IPS DF 6.9 (cell line): ENCODE measurements around the gene SIRPA.

Experiments used
- DNase-seq: peaks from one replicate; pipeline ENCODE4 v3.0.0-alpha.2; 2013; ENCODE audit warnings: low read depth, low spot score
- H3K27ac ChIP-seq: one replicate; pipeline ENCODE4 v1.5.1; 2013; ENCODE audit warnings: low read length, control low read depth
- H3K27me3 ChIP-seq: 2 replicates; pipeline ENCODE4 v1.6.1; 2013; ENCODE audit warnings: mild to moderate bottlenecking, low read length; ENCODE audit not compliant: control insufficient read depth, insufficient read depth
- H3K36me3 ChIP-seq: 2 replicates; pipeline ENCODE4 v1.6.1; 2013; ENCODE audit warnings: low read length; ENCODE audit not compliant: control insufficient read depth, insufficient read depth
- H3K4me1 ChIP-seq: 2 replicates; pipeline ENCODE4 v1.6.1; 2013; ENCODE audit warnings: low read length; ENCODE audit not compliant: control insufficient read depth, insufficient read depth
- H3K4me3 ChIP-seq: 2 replicates; pipeline ENCODE4 v1.5.1; 2013; ENCODE audit warnings: mild to moderate bottlenecking, low read length
- H3K9me3 ChIP-seq: 2 replicates; pipeline ENCODE4 v1.6.1; 2013; ENCODE audit warnings: low read length, inconsistent platforms; ENCODE audit not compliant: control insufficient read depth, insufficient read depth
- WGBS: extraction: QIAGEN DNeasy Blood & Tissue Kit; methylation state at CpG from one replicate; pipeline ENCODE4 v1.1.7; 2013; ENCODE audit warnings: mixed read lengths, missing lambda C conversion rate; ENCODE audit not compliant: insufficient read length, insufficient coverage; 5-methylcytosine and 5-hydroxymethylcytosine counted together

The SIRPA gene

GRCh38 chr20:1868856-1869255 lies 26.4 kb upstream of the SIRPA start:
- Histone ChIP-seq H3K27ac (no peak overlapping the region), H3K4me1 (no peaks in the 10 kb centered on the region), H3K36me3 (no peaks in the 10 kb centered on the region), H3K27me3 (no peaks in the 10 kb centered on the region), H3K9me3 (no peaks in the 10 kb centered on the region), H3K4me3 (no peak overlapping the region)
- no peak for DNase-seq
- no CpG with 5 or more reads among the region's 3 CpGs for WGBS

- no peak for DNase-seq
- no peaks in the 10 kb centered on the region for H3K27me3 ChIP-seq
- H3K4me1 ChIP-seq, result no peaks in the 10 kb centered on the region
- no CpG with 5 or more reads among the region's 4 CpGs for whole genome bisulfite sequencing
- H3K4me3 ChIP-seq, result no peak overlapping the region
- H3K27ac ChIP-seq, result no peak overlapping the region
- no peaks in the 10 kb centered on the region for H3K9me3 ChIP-seq
- H3K36me3 ChIP-seq, result no peaks in the 10 kb centered on the region
Observed at GRCh38 chr20:1870323-1870722, 24.9 kb upstream of the SIRPA start.

- Histone ChIP-seq H3K4me1 (no peaks in the 10 kb centered on the region), H3K36me3 (no peaks in the 10 kb centered on the region), H3K27me3 (no peaks in the 10 kb centered on the region), H3K4me3 (no peak overlapping the region), H3K27ac (no peak overlapping the region), H3K9me3 (no peaks in the 10 kb centered on the region)
- no peak for DNase-seq
- no CpG with 5 or more reads among the region's 17 CpGs for WGBS
Observed at GRCh38 chr20:1870792-1871550, 24.2 kb upstream of the SIRPA start.

GRCh38 chr20:1871807-1872458 lies 23.3 kb upstream of the SIRPA start:
- H3K27me3 ChIP-seq, result no peaks in the 10 kb centered on the region
- no peaks in the 10 kb centered on the region for H3K9me3 ChIP-seq
- no CpG with 5 or more reads among the region's 7 CpGs for WGBS
- no peak overlapping the region for H3K27ac ChIP-seq
- H3K36me3 ChIP-seq, result no peaks in the 10 kb centered on the region
- no peak overlapping the region for H3K4me3 ChIP-seq
- H3K4me1 ChIP-seq, result no peaks in the 10 kb centered on the region
- no peak for DNase-seq

GRCh38 chr20:1872459-1873097 lies 22.6 kb upstream of the SIRPA start:
- no peak overlapping the region for H3K27ac ChIP-seq
- no peaks in the 10 kb centered on the region for H3K4me1 ChIP-seq
- H3K36me3 ChIP-seq, result no peaks in the 10 kb centered on the region
- H3K4me3 ChIP-seq, result no peak overlapping the region
- no peaks in the 10 kb centered on the region for H3K27me3 ChIP-seq
- WGBS, result no CpG with 5 or more reads among the region's 3 CpGs
- DNase-seq, result no peak
- no peaks in the 10 kb centered on the region for H3K9me3 ChIP-seq

GRCh38 chr20:1874450-1875182 lies 20.6 kb upstream of the SIRPA start:
- H3K4me3 ChIP-seq, result no peak overlapping the region
- H3K27me3 ChIP-seq, result no peaks in the 10 kb centered on the region
- no peak overlapping the region for H3K27ac ChIP-seq
- no peaks in the 10 kb centered on the region for H3K36me3 ChIP-seq
- no CpG with 5 or more reads among the region's 19 CpGs for WGBS
- H3K9me3 ChIP-seq, result no peaks in the 10 kb centered on the region
- no peaks in the 10 kb centered on the region for H3K4me1 ChIP-seq
- no peak for DNase-seq

- H3K4me3 ChIP-seq, result no peak overlapping the region
- DNase-seq, result no peak
- H3K36me3 ChIP-seq, result no peaks in the 10 kb centered on the region
- no peaks in the 10 kb centered on the region for H3K4me1 ChIP-seq
- H3K27me3 ChIP-seq, result no peaks in the 10 kb centered on the region
- no peak overlapping the region for H3K27ac ChIP-seq
- H3K9me3 ChIP-seq, result no peaks in the 10 kb centered on the region
- WGBS, result no CpG with 5 or more reads among the region's 4 CpGs
Observed at GRCh38 chr20:1875183-1875554, 20.0 kb upstream of the SIRPA start.

- no peak overlapping the region for H3K4me3 ChIP-seq
- no peaks in the 10 kb centered on the region for H3K9me3 ChIP-seq
- H3K27ac ChIP-seq, result no peak overlapping the region
- H3K36me3 ChIP-seq, result no peaks in the 10 kb centered on the region
- no peaks in the 10 kb centered on the region for H3K4me1 ChIP-seq
- H3K27me3 ChIP-seq, result no peaks in the 10 kb centered on the region
- no CpG with 5 or more reads among the region's 7 CpGs for whole genome bisulfite sequencing
- no peak for DNase-seq
Observed at GRCh38 chr20:1875762-1876161, 19.4 kb upstream of the SIRPA start.

- H3K27ac ChIP-seq, result no peak overlapping the region
- no peaks in the 10 kb centered on the region for H3K27me3 ChIP-seq
- no CpG with 5 or more reads among the region's 7 CpGs for WGBS
- H3K4me3 ChIP-seq, result no peak overlapping the region
- no peaks in the 10 kb centered on the region for H3K4me1 ChIP-seq
- H3K36me3 ChIP-seq, result no peaks in the 10 kb centered on the region
- no peaks in the 10 kb centered on the region for H3K9me3 ChIP-seq
- DNase-seq, result no peak
Observed at GRCh38 chr20:1876217-1876921, 18.8 kb upstream of the SIRPA start.
